Effector memory CD8-positive, alpha-beta T cell (primary cell): ENCODE measurements around the gene ESYT2.
"Not testable (repeated sequence)": the region's sequence is repeated elsewhere in the genome, so short reads cannot be mapped to it uniquely, and the experiment has no call there.

Experiments
- ATAC-seq: fragments of 150-1000 bp; cut with Tn5 transposase; replicated peaks from 2 replicates; pipeline ENCODE4 v1.10.0; 2021; ENCODE audit warnings: mild to moderate bottlenecking, moderate library complexity
- DNase-seq, 3 experiments: peaks; one replicate each; pipeline ENCODE4 v3.0.0; 2021
- H3K27ac Mint-ChIP-seq, 2 donors: one replicate each; pipeline ENCODE4 v1.8.0; 2022; ENCODE audit warnings: mild to moderate bottlenecking in 2 of 2, mixed read lengths in 2 of 2, moderate library complexity in 2 of 2
- H3K27me3 Mint-ChIP-seq, 2 donors: one replicate each; pipeline ENCODE4 v1.8.0; 2022; ENCODE audit warnings: mixed read lengths in 2 of 2
- H3K36me3 Mint-ChIP-seq: one replicate; pipeline ENCODE4 v1.8.0; 2022; ENCODE audit warnings: mild to moderate bottlenecking, moderate library complexity, mixed read lengths; ENCODE audit not compliant: insufficient read depth
- H3K4me1 Mint-ChIP-seq, 2 donors: one replicate each; pipeline ENCODE4 v1.8.0; 2022; ENCODE audit warnings: low read depth in 2 of 2, mixed read lengths in 2 of 2
- H3K4me3 Mint-ChIP-seq, 2 donors: one replicate each; pipeline ENCODE4 v1.8.0; 2022; ENCODE audit warnings: mild to moderate bottlenecking in 2 of 2, mixed read lengths in 2 of 2, moderate library complexity in 2 of 2
- H3K9me3 Mint-ChIP-seq, 2 donors: one replicate each; pipeline ENCODE4 v1.8.0; 2022; ENCODE audit warnings: mixed read lengths in 2 of 2

The ESYT2 gene

GRCh38 chr7:158700008-158700407 lies 129.3 kb downstream of the ESYT2 start:
- ATAC-seq (no peak), DNase-seq (no peak)
- Mint-ChIP-seq H3K4me1 (peaks cover 7 to 13% of the 10 kb centered on the region in 2 donors), H3K36me3 (peaks cover 3% of the 10 kb centered on the region), H3K4me3 (no peak overlapping the region), H3K27ac (no peak overlapping the region), H3K27me3 (no peaks in the 10 kb centered on the region), H3K9me3 (no peaks in the 10 kb centered on the region)

DNA sequence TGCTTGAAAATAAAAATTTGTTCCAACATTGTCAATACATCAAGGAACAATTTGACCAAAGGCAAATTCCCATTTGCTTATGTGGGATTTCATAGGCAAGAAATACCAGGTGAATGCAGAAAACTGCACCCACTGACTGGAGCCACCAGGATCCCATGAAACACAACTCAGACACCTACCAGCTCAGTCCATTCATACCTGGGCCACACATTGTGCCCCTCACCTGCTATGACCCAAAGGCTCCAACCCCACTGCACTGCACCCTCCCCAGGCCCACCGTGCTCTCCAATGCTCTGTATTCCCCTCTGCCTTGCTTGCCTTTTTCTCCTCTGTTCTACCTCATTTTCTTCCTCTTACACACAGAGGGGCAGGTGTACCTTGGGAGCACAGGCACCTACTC lies 130.0 kb downstream of the ESYT2 start:
- H3K36me3 Mint-ChIP-seq: peaks cover 3% of the 10 kb centered on the region
- H3K9me3 Mint-ChIP-seq: no peaks in the 10 kb centered on the region
- no peak for ATAC-seq
- no peaks in the 10 kb centered on the region for H3K27me3 Mint-ChIP-seq
- H3K27ac Mint-ChIP-seq: peak overlapping the region; percentile 55 to 61
- no peak overlapping the region for H3K4me3 Mint-ChIP-seq
- DNase-seq: no peak
- H3K4me1 Mint-ChIP-seq: peaks cover 4 to 9% of the 10 kb centered on the region in 2 donors

GRCh38 chr7:158698657-158699195 lies 130.6 kb downstream of the ESYT2 start:
- H3K9me3 Mint-ChIP-seq: no peaks in the 10 kb centered on the region
- ATAC-seq (no peak), DNase-seq (no peak)
- peaks cover 3% of the 10 kb centered on the region for H3K36me3 Mint-ChIP-seq
- no peaks in the 10 kb centered on the region for H3K27me3 Mint-ChIP-seq
- H3K4me1 Mint-ChIP-seq: peaks cover 4 to 9% of the 10 kb centered on the region in 2 donors
- peak overlapping the region in 1 of 2 donors; percentile 61 for H3K27ac Mint-ChIP-seq
- no peak overlapping the region for H3K4me3 Mint-ChIP-seq

DNA sequence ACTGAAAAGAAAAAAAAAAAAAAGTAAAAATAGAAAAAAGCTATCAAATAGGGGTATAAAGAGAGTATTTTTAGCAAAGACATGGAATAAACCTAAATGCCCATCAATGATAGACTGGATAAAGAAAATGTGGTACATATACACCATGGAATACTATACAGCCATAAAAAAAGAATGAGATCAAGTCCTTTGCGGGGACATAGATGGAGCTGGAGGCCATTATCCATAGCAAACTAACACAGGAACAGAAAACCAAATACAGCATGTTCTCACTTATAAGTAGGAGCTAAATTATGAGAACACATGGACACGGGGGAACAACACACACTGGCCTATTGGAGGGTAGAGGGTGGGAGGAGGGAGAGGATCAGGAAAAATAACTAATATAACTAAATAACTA lies 131.7 kb downstream of the ESYT2 start:
- not testable (repeated sequence) for H3K4me1 Mint-ChIP-seq, H3K4me3 Mint-ChIP-seq, H3K36me3 Mint-ChIP-seq

GRCh38 chr7:158695726-158696452 lies 133.4 kb downstream of the ESYT2 start:
- no peaks in the 10 kb centered on the region for H3K27me3 Mint-ChIP-seq
- H3K36me3 Mint-ChIP-seq: peaks cover 3% of the 10 kb centered on the region
- H3K27ac Mint-ChIP-seq: peak overlapping the region in 1 of 2 donors; percentile 69
- DNase-seq (peak; percentile 28 to 39 (median 32)), ATAC-seq (peak; percentile 98)
- H3K9me3 Mint-ChIP-seq: no peaks in the 10 kb centered on the region
- H3K4me3 Mint-ChIP-seq: peak overlapping the region in 1 of 2 donors; percentile 39
- peaks cover 0 to 4% of the 10 kb centered on the region in 2 donors for H3K4me1 Mint-ChIP-seq

More for the DNA sequence above, 131.7 kb downstream of the ESYT2 start:
- not testable (repeated sequence) for DNase-seq, H3K27ac Mint-ChIP-seq, H3K9me3 Mint-ChIP-seq, H3K27me3 Mint-ChIP-seq, ATAC-seq

DNA sequence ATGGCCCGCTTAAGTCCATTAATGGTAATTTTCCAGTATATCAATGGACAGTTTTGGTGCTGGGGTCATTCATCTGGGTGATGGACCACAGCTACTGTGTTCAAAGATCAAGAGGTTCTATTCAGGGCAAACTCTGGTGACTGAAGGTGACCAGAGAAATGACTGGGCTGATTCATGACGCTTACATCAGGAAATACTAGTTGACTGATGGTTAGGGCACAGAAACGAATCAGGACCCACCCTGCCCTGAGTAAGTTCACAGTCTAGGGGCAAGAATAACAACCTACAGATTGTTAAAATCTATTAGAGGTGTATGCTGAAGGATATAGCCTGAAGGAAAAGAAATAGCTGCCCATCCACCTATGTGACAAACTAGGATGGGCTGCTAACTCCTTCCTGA lies 134.3 kb downstream of the ESYT2 start:
- Mint-ChIP-seq H3K4me3 (no peak overlapping the region), H3K27ac (peak overlapping the region in 1 of 2 donors; percentile 1), H3K27me3 (no peaks in the 10 kb centered on the region), H3K9me3 (no peaks in the 10 kb centered on the region), H3K4me1 (peaks cover 0 to 4% of the 10 kb centered on the region in 2 donors), H3K36me3 (peaks cover 3% of the 10 kb centered on the region)
- ATAC-seq (no peak), DNase-seq (no peak)

DNA sequence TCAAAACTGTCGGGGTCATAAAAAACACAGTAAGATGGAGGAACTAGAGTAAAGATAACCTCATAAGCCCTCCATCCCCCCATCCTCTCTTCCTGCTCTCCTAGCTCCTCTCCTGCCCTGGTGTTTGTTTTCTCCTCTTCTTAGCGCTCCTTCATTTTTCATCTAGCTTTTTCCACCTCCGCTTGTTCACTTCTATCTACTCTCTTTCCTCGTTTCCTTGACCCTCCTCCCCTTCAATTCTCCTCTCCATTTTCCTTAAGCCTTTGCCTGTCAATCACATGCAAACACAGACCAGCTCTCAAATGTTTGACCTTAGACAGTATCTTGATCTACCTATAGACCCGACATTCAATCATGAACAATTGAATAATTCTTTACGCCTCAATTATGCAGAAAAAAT lies 134.7 kb downstream of the ESYT2 start:
- Mint-ChIP-seq H3K4me1 (peaks cover 0 to 4% of the 10 kb centered on the region in 2 donors), H3K4me3 (no peak overlapping the region), H3K36me3 (peaks cover 3% of the 10 kb centered on the region), H3K27me3 (no peaks in the 10 kb centered on the region), H3K9me3 (no peaks in the 10 kb centered on the region), H3K27ac (no peak overlapping the region)
- no peak for DNase-seq
- no peak for ATAC-seq

DNA sequence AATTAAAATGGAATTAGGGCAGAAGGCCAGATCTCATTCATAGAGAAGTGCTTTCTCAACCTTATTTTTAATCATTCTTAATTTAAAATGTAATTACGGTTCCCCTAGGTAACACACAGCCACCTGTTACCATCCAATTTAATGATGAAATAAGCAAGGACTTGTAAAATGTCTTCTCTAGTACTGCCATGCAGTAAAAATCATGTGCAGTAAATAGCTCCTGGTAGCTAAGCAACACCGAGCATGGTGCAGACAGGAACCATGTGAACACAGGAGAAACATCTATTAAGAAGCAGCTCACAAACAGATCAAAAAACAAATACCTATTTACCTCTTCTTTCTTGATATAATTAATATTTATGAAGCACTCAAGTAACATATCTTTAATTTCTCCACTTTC lies 139.8 kb downstream of the ESYT2 start:
- Mint-ChIP-seq H3K27ac (no peak overlapping the region), H3K9me3 (no peaks in the 10 kb centered on the region), H3K4me3 (no peak overlapping the region), H3K27me3 (no peaks in the 10 kb centered on the region), H3K4me1 (no peaks in the 10 kb centered on the region), H3K36me3 (no peaks in the 10 kb centered on the region)
- no peak for ATAC-seq
- DNase-seq: no peak

- ATAC-seq: no peak
- no peaks in the 10 kb centered on the region for H3K36me3 Mint-ChIP-seq
- H3K4me1 Mint-ChIP-seq: no peaks in the 10 kb centered on the region
- no peaks in the 10 kb centered on the region for H3K9me3 Mint-ChIP-seq
- H3K4me3 Mint-ChIP-seq: no peak overlapping the region
- H3K27me3 Mint-ChIP-seq: no peaks in the 10 kb centered on the region
- no peak overlapping the region for H3K27ac Mint-ChIP-seq
- no peak for DNase-seq
These were observed 141.9 kb downstream of the ESYT2 start for GRCh38 chr7:158687406-158687805.

DNA sequence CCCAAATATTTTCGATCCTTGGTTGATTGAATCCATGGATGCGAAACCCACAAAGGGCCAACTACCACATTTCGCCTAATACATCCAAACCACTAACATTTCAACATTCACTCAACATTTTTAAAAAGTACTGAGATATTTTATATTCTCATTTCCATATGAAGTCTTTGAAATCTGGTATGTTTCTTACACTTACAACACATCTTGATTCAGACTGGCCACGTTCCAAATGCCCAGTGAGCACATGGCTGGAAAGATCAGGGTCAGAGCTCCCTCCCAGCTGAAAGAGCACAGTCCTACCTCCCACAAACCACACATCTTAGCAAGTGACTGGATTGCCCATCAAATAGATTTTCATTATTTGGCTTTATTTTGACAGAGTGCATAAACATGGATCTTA lies 143.6 kb downstream of the ESYT2 start:
- H3K4me3 Mint-ChIP-seq: no peak overlapping the region
- ATAC-seq (no peak), DNase-seq (no peak)
- no peaks in the 10 kb centered on the region for H3K36me3 Mint-ChIP-seq
- no peaks in the 10 kb centered on the region for H3K4me1 Mint-ChIP-seq
- no peak overlapping the region for H3K27ac Mint-ChIP-seq
- H3K27me3 Mint-ChIP-seq: no peaks in the 10 kb centered on the region
- no peaks in the 10 kb centered on the region for H3K9me3 Mint-ChIP-seq

DNA sequence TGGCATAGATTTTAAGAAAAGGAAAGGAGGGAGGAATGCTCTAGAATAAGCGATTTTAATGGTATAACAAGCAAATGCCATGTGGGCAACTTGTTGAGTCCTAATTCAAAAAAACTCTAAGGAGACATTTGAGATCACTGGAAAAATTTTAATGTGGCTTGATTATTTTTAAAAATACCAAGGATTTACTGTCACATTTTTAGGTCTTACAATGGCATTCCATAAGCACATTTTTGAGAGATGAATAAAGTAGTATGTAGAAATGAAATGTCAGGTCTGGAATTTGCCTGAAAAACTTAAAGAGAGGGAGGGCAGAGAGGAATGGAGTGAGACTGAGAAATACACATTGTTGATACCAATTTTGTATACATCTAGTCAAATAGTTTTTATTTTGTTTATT lies 145.0 kb downstream of the ESYT2 start:
- no peaks in the 10 kb centered on the region for H3K9me3 Mint-ChIP-seq
- no peak overlapping the region for H3K27ac Mint-ChIP-seq
- no peaks in the 10 kb centered on the region for H3K36me3 Mint-ChIP-seq
- ATAC-seq (no peak), DNase-seq (no peak)
- H3K27me3 Mint-ChIP-seq: no peaks in the 10 kb centered on the region
- H3K4me3 Mint-ChIP-seq: no peak overlapping the region
- no peaks in the 10 kb centered on the region for H3K4me1 Mint-ChIP-seq

DNA sequence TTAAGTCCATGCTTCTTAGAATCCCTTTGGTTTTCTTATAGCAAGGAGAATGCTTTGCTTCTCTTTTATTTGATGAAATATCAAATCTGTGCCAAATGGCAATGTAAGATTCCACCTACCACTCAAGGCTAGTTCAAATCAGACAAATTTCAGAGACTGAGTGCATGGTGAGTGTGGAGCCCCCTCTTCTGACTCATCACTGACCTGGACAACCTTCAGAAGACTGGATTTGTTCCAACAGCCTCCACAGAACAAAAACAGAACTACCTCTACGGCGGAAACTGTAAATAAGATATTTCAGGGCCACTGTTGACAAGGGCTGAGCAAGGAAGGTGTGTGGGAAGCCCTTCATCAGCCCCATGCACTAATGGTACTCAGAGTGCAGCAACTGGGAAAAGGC lies 145.8 kb downstream of the ESYT2 start:
- no peaks in the 10 kb centered on the region for H3K36me3 Mint-ChIP-seq
- no peaks in the 10 kb centered on the region for H3K9me3 Mint-ChIP-seq
- H3K4me1 Mint-ChIP-seq: no peaks in the 10 kb centered on the region
- DNase-seq: no peak
- H3K4me3 Mint-ChIP-seq: no peak overlapping the region
- H3K27me3 Mint-ChIP-seq: no peaks in the 10 kb centered on the region
- no peak for ATAC-seq
- H3K27ac Mint-ChIP-seq: no peak overlapping the region

GRCh38 chr7:158682456-158682855 lies 146.9 kb downstream of the ESYT2 start:
- Mint-ChIP-seq H3K4me3 (no peak overlapping the region), H3K9me3 (no peaks in the 10 kb centered on the region), H3K27ac (no peak overlapping the region), H3K27me3 (no peaks in the 10 kb centered on the region), H3K36me3 (no peaks in the 10 kb centered on the region), H3K4me1 (no peaks in the 10 kb centered on the region)
- no peak for ATAC-seq
- DNase-seq: no peak
